WERI-Rb-1 (cell line): ENCODE measurements around the gene CD226.

Experiments
- DNase-seq: peaks from one replicate; pipeline ENCODE4 v3.0.0-alpha.2; 2020
- H3K27ac ChIP-seq: fragments of 250-450 bp; sonication (Bioruptor Pico); 2 replicates; pipeline ENCODE4 v1.5.1; 2020; ENCODE audit warnings: mild to moderate bottlenecking, moderate library complexity
- H3K27me3 ChIP-seq: fragments of 250-450 bp; sonication (Bioruptor Pico); 2 replicates; pipeline ENCODE4 v1.5.1; 2021; ENCODE audit warnings: mild to moderate bottlenecking, low read depth, moderate library complexity; ENCODE audit not compliant: insufficient read depth, severe bottlenecking
- H3K36me3 ChIP-seq: fragments of 250-450 bp; sonication (Bioruptor Pico); 2 replicates; pipeline ENCODE4 v1.5.1; 2020; ENCODE audit warnings: mild to moderate bottlenecking, moderate library complexity
- H3K4me3 ChIP-seq: 2 replicates; pipeline ENCODE4 v1.5.1; 2011; ENCODE audit warnings: low read depth, mild to moderate bottlenecking, control low read depth, low read length
- H3K9me3 ChIP-seq: fragments of 250-450 bp; sonication (Bioruptor Pico); 2 replicates; pipeline ENCODE4 v1.5.1; 2021; ENCODE audit warnings: mild to moderate bottlenecking, moderate library complexity; ENCODE audit not compliant: severe bottlenecking
- TF ChIP-seq, protein P1 (sequence below): IDR thresholded peaks from 2 replicates; pipeline ENCODE4 v1.5.1; 2011; ENCODE audit warnings: low read depth, mild to moderate bottlenecking, control low read depth, inconsistent platforms, low read length

The CD226 gene

DNA sequence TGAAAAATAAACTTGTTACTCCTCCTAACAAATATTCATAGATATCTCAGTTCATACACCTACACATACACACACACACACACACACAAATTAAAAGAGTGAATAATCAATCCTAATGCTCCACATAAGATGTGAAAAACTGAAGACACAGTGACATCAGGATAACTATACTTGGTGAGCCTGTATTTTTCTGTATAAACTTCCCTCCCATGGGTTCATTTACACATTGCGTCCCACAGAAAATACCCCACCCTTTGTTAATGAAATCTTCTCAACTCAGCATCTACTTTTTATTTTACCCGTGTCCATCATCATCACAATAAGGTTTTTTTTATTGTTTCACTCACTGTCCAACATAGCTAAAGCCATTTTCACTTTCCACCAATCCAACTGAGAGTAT lies 60.4 kb downstream of the CD226 start:
- Histone ChIP-seq H3K27me3 (no peaks in the 10 kb centered on the region), H3K27ac (no peak overlapping the region), H3K36me3 (no peaks in the 10 kb centered on the region), H3K4me3 (no peak overlapping the region), H3K9me3 (no peaks in the 10 kb centered on the region)
- DNase-seq: no peak
- TF ChIP-seq, protein P1, sequence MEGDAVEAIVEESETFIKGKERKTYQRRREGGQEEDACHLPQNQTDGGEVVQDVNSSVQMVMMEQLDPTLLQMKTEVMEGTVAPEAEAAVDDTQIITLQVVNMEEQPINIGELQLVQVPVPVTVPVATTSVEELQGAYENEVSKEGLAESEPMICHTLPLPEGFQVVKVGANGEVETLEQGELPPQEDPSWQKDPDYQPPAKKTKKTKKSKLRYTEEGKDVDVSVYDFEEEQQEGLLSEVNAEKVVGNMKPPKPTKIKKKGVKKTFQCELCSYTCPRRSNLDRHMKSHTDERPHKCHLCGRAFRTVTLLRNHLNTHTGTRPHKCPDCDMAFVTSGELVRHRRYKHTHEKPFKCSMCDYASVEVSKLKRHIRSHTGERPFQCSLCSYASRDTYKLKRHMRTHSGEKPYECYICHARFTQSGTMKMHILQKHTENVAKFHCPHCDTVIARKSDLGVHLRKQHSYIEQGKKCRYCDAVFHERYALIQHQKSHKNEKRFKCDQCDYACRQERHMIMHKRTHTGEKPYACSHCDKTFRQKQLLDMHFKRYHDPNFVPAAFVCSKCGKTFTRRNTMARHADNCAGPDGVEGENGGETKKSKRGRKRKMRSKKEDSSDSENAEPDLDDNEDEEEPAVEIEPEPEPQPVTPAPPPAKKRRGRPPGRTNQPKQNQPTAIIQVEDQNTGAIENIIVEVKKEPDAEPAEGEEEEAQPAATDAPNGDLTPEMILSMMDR: no peak

DNA sequence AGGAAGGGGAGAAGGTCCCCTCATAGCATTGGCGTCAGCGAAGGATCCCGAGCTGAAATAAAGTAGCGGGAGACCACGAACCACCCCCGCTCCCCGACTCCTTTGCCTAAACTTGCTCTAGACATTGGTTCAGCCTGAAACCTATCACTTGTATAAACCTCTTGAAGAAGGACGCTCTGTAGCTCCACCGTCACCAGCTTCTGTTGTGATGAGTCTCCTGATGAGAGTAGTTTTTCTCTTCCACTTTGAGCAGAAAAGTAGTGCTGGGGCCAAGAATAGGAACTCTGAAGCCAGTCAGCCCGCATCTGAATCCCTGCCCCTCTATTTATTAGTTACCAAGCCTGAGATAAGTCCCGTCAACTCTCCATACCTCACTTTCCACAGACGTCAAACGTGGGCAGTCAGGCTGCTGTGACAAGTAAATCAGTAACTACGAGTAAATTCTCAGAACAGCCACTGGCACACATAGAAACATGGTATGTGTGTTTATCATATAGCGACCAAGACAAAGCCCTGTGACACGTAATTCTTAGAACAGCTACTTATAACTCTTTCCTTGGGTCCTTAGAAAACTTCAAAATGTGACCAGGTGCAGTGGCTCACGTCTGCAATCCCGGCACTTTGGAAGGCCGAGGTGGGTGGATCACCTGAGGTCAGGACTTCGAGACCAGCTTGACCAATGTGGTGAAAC lies 61.7 kb downstream of the CD226 start:
- H3K27me3 ChIP-seq: no peaks in the 10 kb centered on the region
- DNase-seq: no peak
- H3K27ac ChIP-seq: no peak overlapping the region
- no peaks in the 10 kb centered on the region for H3K9me3 ChIP-seq
- TF ChIP-seq, protein P1: no peak
- no peaks in the 10 kb centered on the region for H3K36me3 ChIP-seq
- H3K4me3 ChIP-seq: no peak overlapping the region

DNA sequence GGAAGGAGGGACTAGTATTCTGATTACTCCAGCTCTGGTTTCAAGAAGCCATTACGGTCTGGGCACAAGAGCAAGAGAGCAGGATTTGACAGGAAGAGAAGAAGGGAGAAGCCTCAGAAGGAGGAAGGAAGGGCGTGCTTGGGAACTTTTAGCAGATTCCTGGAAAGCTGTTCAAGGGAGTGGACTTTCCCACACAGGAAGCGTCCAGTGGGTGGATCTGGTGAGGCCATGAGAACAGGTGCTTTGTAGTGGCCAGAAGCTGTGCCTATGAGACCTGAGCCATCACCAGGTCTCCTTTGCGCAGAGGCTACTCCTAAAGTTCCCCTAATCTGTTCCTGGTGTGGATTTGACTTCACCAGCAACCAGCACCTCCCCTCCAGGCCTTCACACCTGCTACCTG lies 62.3 kb downstream of the CD226 start:
- TF ChIP-seq, protein P1: no peak
- Histone ChIP-seq H3K4me3 (no peak overlapping the region), H3K27ac (no peak overlapping the region), H3K27me3 (no peaks in the 10 kb centered on the region), H3K36me3 (no peaks in the 10 kb centered on the region), H3K9me3 (no peaks in the 10 kb centered on the region)
- no peak for DNase-seq

DNA sequence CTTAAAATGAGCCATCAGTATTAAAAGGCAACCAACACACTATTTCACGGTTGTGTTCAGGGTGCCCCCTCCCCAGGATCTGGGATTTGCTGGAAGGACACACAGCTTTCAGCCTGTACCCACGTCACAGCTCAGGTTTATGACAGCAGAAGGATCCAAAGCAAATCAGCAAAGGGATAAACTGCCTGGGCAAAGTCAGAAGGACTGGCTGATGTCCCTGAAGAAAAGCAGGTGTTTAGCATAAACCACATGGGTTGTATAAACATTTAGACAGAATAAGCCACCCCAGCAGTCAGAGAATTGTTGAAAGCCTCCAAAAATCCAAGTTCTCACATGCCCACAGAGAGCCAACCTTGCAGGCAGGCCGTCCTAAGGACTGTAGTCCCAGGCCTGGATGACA lies 63.9 kb downstream of the CD226 start:
- no peaks in the 10 kb centered on the region for H3K9me3 ChIP-seq
- no peaks in the 10 kb centered on the region for H3K27me3 ChIP-seq
- no peak for DNase-seq
- TF ChIP-seq, protein P1: no peak
- no peaks in the 10 kb centered on the region for H3K36me3 ChIP-seq
- no peak overlapping the region for H3K27ac ChIP-seq
- H3K4me3 ChIP-seq: no peak overlapping the region

DNA sequence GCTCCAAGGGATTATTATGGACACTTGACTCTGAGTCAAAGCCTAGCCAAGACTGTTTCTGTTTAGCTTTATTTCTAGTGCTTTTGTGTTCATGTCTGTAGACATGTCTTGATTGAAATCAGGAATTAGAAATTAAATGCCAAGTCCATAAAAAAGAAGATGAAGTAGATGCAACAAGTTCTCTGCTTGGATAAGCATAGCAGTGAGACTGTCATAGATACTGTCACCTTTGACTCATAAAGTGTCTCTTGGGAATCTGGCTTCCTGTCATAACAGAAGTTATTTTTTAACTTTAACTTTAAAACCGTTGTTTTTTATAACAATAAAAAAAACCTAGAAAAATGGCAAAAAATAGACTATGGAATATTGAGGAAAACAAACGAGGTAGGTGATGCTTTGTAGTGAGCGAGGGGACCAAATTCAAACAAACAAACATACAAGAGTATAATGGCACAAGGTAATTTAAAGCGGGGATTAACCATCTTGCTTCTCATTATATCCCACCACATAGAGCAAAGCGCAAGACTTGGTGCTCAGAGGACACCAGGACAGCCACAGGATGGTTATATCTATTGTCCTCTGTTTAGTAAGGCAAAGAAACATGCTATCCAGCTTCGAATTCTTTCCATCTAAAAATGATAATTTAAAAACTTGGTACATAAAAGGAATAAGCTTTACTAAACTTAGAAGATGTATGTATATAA lies 64.6 kb downstream of the CD226 start:
- H3K36me3 ChIP-seq: no peaks in the 10 kb centered on the region
- H3K27me3 ChIP-seq: no peaks in the 10 kb centered on the region
- no peak for DNase-seq
- H3K4me3 ChIP-seq: no peak overlapping the region
- TF ChIP-seq, protein P1: no peak
- H3K9me3 ChIP-seq: no peaks in the 10 kb centered on the region
- H3K27ac ChIP-seq: no peak overlapping the region
